ENCODE data around the gene CYB5R2. TPM values are rescaled to one million over a fixed set of nuclear protein-coding genes. Genes with fewer than 3 reads are reported as not detected.

The CYB5R2 gene
- total RNA-seq, 1 donor from 2014 or later, result 18.7 TPM

- no peak overlapping the region for H3K4me3 ChIP-seq (ENCODE audit: low read depth, low read length)
- peak; percentile 77 for TF ChIP-seq CTCF (conservative IDR thresholded peaks at IDR 0.05; ENCODE audit: low read depth, low read length)
- peak; percentile 23 for DNase-seq (ENCODE audit: low read depth)
These were observed 15.8 kb downstream of the CYB5R2 start for GRCh38 chr11:7657306-7658025.

GRCh38 chr11:7656704-7657103, 16.6 kb downstream of the CYB5R2 start:
- no peak for DNase-seq (ENCODE audit: low read depth)
- H3K4me3 ChIP-seq (ENCODE audit: low read depth, low read length), result no peak overlapping the region
- TF ChIP-seq CTCF (conservative IDR thresholded peaks at IDR 0.05; ENCODE audit: low read depth, low read length), result no peak

GRCh38 chr11:7655253-7656217, 17.8 kb downstream of the CYB5R2 start:
- no peak overlapping the region for H3K4me3 ChIP-seq (ENCODE audit: low read depth, low read length)
- DNase-seq (ENCODE audit: low read depth), result no peak
- no peak for TF ChIP-seq CTCF (conservative IDR thresholded peaks at IDR 0.05; ENCODE audit: low read depth, low read length)

GRCh38 chr11:7654195-7654705, 19.1 kb downstream of the CYB5R2 start:
- DNase-seq (ENCODE audit: low read depth), result no peak
- H3K4me3 ChIP-seq (ENCODE audit: low read depth, low read length), result no peak overlapping the region
- TF ChIP-seq CTCF (conservative IDR thresholded peaks at IDR 0.05; ENCODE audit: low read depth, low read length), result no peak

- no peak overlapping the region for H3K4me3 ChIP-seq (ENCODE audit: low read depth, low read length)
- DNase-seq (ENCODE audit: low read depth), result no peak
- TF ChIP-seq CTCF (conservative IDR thresholded peaks at IDR 0.05; ENCODE audit: low read depth, low read length), result no peak
These were observed 21.6 kb downstream of the CYB5R2 start for GRCh38 chr11:7651700-7652099.

- no peak for DNase-seq (ENCODE audit: low read depth)
- no peak for TF ChIP-seq CTCF (conservative IDR thresholded peaks at IDR 0.05; ENCODE audit: low read depth, low read length)
- H3K4me3 ChIP-seq (ENCODE audit: low read depth, low read length), result no peak overlapping the region
These were observed 22.2 kb downstream of the CYB5R2 start for GRCh38 chr11:7651140-7651551.
